ENCODE measurements around the gene SIAH1. TPM values are rescaled to one million over a fixed set of nuclear protein-coding genes. Genes with fewer than 3 reads are reported as not detected.
A peak's percentile ranks its signal among the peaks of the same experiment; 100 is the strongest.
"Not testable (repeated sequence)": the region's sequence is repeated elsewhere in the genome, so short reads cannot be mapped to it uniquely, and the experiment has no call there.

The SIAH1 gene
- total and polyA plus RNA-seq, 7 donors: 10.4 to 26.0 (median 16.7) TPM

- Histone ChIP-seq H3K27ac (no peak overlapping the region), H3K4me3 (no peak overlapping the region), H3K4me1 (peaks cover 32% of the 10 kb centered on the region), H3K27me3 (ENCODE audit: insufficient read depth in 3 of 3, low read length in 2 of 3) (no peaks in the 10 kb centered on the region), H3K9me3 (no peaks in the 10 kb centered on the region), H3K36me3 (ENCODE audit: insufficient read depth in 1 of 2, low read depth in 1 of 2) (peaks cover 4 to 47% of the 10 kb centered on the region in 2 donors)
- intact Hi-C loops (cut with DNase I): no loop called here
- no peak for TF ChIP-seq CTCF (IDR thresholded peaks at IDR 0.05)
- no peak for DNase-seq
- no peak for ATAC-seq
- 85 to 98% (median 91%) methylated on average over 2 of the region's 2 CpGs for WGBS, 3 donors
These were observed 25.2 kb downstream of the SIAH1 start for GRCh38 chr16:48359983-48360382.

GRCh38 chr16:48358419-48358818 is 26.8 kb downstream of the SIAH1 start:
- ATAC-seq: no peak
- 88 to 98% (median 93%) methylated on average over 3 of the region's 3 CpGs for WGBS, 3 donors
- no peak overlapping the region for H3K27ac ChIP-seq
- intact Hi-C loops (cut with DNase I): no loop called here
- no peak overlapping the region for H3K4me3 ChIP-seq
- peaks cover 26% of the 10 kb centered on the region for H3K4me1 ChIP-seq
- H3K27me3 ChIP-seq (ENCODE audit: insufficient read depth in 3 of 3, low read length in 2 of 3): no peaks in the 10 kb centered on the region
- H3K9me3 ChIP-seq: no peaks in the 10 kb centered on the region
- no peak for DNase-seq
- H3K36me3 ChIP-seq (ENCODE audit: insufficient read depth in 1 of 2, low read depth in 1 of 2): peaks cover 4 to 49% of the 10 kb centered on the region in 2 donors
- TF ChIP-seq CTCF (IDR thresholded peaks at IDR 0.05): no peak

DNA sequence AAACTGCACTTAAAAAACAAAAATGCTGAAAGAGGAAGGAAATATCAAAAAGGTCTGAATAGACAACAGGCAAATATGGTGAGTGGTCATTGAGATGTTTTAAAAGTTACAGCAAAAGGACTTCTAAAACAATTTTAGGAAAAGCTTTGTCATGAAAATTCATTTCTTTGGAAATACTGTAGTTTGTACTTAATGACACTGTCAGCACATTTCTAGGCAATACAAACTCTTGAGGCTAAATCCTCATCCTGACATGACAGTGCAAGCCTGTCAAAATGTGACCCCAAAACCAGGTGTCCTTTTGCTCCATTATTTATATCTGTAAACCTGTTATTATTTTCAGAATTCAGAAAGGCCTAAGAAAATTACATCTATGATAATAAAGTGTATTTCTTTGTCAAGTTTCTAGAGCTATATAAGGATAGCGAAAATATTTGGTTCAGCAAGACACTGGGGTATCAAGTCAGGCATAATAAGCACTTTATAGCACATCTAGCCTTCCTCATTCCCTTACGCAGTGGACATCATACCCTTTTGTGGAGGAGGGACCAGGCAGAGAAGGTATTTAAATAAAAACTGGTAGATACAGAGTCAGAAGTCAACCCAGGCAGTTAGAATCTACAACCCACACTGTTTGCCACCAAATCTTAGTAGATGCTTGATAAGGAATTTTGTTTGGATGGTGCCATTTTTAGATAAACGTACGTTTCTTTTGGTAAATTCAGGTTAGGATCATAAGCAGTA is 28.4 kb downstream of the SIAH1 start:
- 92 to 95% (median 94%) methylated on average over 4 of the region's 4 CpGs for WGBS, 3 donors
- Histone ChIP-seq H3K9me3 (no peaks in the 10 kb centered on the region), H3K36me3 (ENCODE audit: insufficient read depth in 1 of 2, low read depth in 1 of 2) (peaks cover 3 to 55% of the 10 kb centered on the region in 2 donors), H3K4me1 (peaks cover 22% of the 10 kb centered on the region), H3K27me3 (ENCODE audit: insufficient read depth in 3 of 3, low read length in 2 of 3) (no peaks in the 10 kb centered on the region), H3K4me3 (no peak overlapping the region), H3K27ac (no peak overlapping the region)
- ATAC-seq (no peak), DNase-seq (no peak)
- intact Hi-C loops (cut with DNase I): no loop called here
- TF ChIP-seq CTCF (IDR thresholded peaks at IDR 0.05): no peak

DNA sequence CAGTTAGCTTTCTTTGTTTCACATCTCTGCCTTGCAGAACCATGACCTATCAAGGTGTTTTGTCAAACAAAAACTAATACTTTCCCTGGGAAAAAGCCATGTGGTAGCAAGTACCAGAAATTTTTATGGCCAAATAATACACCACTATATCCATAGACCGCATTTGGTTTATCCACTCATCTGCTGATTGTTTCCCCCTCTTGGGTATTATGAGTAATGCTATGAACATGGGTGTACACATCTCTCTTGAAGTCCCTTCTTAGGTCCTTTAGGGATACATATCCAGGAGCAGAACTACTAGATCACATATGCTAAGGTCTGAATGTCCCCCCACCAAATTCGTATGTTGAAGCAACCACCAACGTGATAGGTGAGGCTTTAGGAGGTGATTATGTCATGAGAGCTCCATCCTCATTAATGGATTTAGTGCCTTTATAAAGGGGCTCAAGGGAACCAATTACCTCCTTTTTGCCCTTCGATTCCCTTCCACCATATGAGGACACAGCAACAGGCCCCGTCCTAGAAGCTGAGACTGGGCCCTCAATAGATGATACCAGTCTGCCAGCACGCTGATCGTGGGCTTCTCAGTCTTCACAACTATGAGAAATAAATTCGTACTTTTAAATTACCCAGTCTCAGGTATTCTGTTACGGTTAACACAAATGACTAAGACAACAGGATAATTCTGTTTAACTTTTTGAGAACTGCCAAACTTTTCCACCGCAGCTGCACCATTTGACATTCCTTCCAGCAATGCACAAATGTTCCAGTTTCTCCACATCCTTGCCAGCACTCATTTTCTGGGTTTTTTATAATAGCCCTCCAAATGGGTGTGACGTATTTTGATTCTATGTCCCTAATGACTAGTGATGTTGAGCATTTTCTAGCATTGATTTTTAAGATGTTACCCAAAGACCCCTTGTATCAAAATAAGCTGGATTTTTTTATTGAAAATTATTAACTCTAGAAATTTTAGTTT is 30.0 kb downstream of the SIAH1 start:
- WGBS, 3 donors: 61 to 75% (median 68%) methylated on average over 11 of the region's 11 CpGs
- no peak for DNase-seq
- peak overlapping the region; percentile 9 for H3K27ac ChIP-seq
- no peak for ATAC-seq
- H3K27me3 ChIP-seq (ENCODE audit: insufficient read depth in 3 of 3, low read length in 2 of 3): no peaks in the 10 kb centered on the region
- H3K9me3 ChIP-seq: no peaks in the 10 kb centered on the region
- H3K36me3 ChIP-seq (ENCODE audit: insufficient read depth in 1 of 2, low read depth in 1 of 2): peaks cover 0 to 61% of the 10 kb centered on the region in 2 donors
- no peak overlapping the region for H3K4me3 ChIP-seq
- intact Hi-C loops (cut with DNase I): loop anchor here in 1 of 2 donors (5.0 kb wide), 1 partner anchor 257 kb away; the partner anchor contains the start of gene N4BP1
- H3K4me1 ChIP-seq: peaks cover 18% of the 10 kb centered on the region
- no peak for TF ChIP-seq CTCF (IDR thresholded peaks at IDR 0.05)

- 97 to 99% (median 98%) methylated on average over 5 of the region's 5 CpGs for WGBS, 3 donors
- intact Hi-C loops (cut with DNase I): loop anchor here in 1 of 2 donors (5.0 kb wide), 1 partner anchor 258 kb away; the partner anchor contains the start of gene N4BP1
- Histone ChIP-seq H3K4me1 (peaks cover 14% of the 10 kb centered on the region), H3K36me3 (ENCODE audit: insufficient read depth in 1 of 2, low read depth in 1 of 2) (peaks cover 0 to 68% of the 10 kb centered on the region in 2 donors)
- not testable (repeated sequence) for H3K27ac ChIP-seq; DNase-seq; H3K4me3 ChIP-seq; H3K27me3 ChIP-seq (ENCODE audit: insufficient read depth in 3 of 3, low read length in 2 of 3); H3K9me3 ChIP-seq; ATAC-seq
These were observed 30.8 kb downstream of the SIAH1 start for GRCh38 chr16:48354385-48354784.

Data from psoas muscle (tissue), 8 donors.